Right renal pelvis (tissue), 4 donors: ENCODE measurements around the gene DAB1. TPM values are rescaled to one million over a fixed set of nuclear protein-coding genes. Genes with fewer than 3 reads are reported as not detected.

Experiments used
- DNase-seq, 4 donors: peaks; one replicate each; pipeline ENCODE4 v3.0.0-alpha.2; 2013; ENCODE audit warnings: low read depth in 4 of 4, low spot score in 3 of 4, missing footprints in 1 of 4
- polyA plus RNA-seq, 4 donors: library from polyadenylated mRNA; unstranded; fragments of 120-200 nt; gene quantifications; one replicate each; pipeline ENCODE4 v1.2.1, GENCODE V29; 2013; ENCODE audit not compliant: insufficient read length in 4 of 4

Gene DAB1
- polyA plus RNA-seq, 4 donors: 6.3 to 9.1 (median 7.4) TPM

DNA sequence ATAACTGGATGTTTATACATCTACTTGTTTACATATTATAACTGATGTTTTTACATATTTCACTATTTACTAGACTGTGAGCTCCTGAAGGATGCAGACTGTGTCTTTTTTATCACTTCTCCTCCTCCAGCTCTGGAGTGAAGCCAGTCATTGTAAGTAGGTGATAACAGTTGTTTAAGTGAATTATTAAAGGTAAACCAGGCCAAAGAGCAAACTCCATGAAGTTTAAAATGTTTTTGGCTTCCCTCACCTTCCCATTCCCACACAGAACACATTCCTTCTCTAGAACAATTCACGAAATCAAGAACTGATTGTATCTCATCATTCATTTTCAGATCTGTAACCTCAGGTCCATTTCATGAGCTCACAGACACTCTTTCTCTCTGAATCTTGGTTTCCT is 98.3 kb downstream of the DAB1 start:
- no peak for DNase-seq

DNA sequence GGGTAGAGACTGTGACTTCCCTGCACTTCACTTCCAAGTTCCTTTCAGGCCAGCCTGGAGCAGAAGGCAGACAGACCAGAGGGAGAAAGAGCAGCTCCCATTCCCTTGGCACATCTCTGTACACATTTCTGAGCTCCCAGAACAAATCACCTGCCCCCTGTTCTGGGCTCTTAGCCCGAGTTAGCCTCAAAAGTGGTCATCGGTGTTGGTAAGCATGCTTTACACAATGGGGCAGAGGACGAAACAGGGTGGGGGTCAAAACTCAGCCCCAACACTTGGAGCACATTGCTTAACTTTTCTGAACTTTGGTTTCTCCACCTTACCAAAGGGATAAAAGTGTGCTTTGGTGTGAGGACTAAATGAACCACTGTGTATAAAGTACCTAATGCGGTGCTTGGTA is 98.7 kb downstream of the DAB1 start:
- DNase-seq: no peak

DNA sequence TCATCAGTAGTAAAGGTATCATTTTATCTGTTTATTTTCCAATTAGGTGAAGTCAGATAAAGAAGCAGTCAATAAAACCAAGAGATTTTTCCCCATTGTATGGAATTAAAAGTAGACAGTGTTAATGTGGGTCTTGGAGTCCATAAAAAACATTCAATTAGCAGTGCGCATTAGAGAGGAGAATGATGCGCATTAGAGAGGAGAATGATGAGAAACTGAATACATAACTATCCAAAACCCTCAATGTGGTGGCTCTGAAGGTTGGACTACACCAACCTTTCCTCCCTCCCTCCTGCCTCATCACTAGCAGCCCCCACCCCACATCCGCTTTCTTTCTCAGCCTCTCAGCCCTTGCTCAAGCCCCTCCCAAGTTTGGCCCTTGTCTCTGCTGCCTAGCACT is 99.5 kb downstream of the DAB1 start:
- no peak for DNase-seq

DNA sequence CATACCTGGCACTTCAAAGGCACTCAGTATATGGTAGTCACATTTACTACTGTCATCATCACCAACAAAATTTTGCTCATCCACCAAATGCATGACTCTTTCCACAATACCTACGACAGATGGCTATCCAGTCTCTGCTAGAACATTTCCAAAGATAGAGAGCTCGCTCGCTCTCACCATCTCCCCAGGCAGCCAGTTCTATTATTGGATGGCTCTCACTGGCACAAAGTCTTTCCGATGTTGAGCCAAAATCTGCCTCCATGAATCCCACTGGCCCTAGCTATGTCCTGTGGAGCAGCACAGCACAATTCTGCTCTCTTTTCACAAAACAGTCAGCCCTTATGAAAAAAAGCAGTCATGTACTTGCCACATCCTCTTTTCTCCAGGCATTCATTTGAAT is 102.1 kb downstream of the DAB1 start:
- no peak for DNase-seq

DNA sequence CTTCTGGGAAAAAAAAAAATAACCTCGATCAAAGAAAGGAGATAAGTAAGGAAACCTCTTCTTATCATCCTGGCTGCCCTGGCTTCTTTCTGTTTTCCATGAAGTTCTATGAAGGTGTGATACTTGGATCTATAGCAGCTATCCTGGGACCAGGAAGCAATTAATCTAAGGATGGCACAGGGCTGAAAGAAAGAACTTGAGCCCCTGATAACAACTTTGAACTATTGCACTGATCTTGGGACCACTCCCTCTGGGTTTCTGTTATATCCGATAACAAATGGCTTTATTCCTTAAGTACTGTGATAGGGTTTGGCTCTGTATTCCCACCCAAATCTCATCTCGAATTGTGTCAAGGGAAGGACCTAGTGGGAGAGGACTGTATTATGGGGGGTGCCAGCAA is 104.1 kb downstream of the DAB1 start:
- DNase-seq: no peak

DNA sequence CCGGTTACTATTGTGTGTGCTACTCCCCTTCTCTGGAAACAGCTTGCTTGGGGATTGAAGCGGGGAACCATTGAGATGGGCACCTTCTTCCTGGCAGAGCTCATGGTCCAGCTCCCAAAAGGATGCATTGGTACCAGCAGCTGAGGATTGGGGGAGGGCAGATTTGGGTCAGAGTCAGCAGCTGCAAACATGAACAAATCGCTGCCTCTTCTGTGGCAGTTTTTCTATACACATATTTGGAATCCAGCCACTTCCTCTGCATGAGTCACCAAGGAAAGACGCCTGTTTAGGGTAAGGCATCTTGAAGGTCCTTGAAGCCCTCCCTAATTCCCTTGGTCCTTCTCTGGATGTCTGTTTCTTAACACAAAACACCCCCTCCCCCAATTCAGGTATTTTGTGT is 104.7 kb downstream of the DAB1 start:
- DNase-seq: no peak

DNA sequence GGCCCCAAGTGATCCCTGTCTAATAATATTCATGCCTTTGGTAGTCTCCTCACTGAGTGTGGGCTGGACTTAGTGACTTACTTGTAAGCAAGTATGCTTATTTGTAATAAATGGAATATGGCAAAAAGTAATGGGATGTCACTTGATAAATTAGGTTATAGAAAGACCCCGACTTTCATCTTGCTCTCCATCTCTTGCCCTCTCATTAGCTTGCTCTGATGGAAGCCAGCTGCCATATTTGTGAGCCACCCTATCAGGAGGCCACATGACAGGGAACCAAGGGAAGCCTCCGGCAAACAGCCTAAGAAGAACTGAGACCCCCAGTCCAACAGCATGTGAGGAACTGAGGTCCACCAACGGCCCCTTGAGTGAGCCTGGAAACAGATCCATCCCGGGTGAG is 107.0 kb downstream of the DAB1 start:
- DNase-seq: no peak

DNA sequence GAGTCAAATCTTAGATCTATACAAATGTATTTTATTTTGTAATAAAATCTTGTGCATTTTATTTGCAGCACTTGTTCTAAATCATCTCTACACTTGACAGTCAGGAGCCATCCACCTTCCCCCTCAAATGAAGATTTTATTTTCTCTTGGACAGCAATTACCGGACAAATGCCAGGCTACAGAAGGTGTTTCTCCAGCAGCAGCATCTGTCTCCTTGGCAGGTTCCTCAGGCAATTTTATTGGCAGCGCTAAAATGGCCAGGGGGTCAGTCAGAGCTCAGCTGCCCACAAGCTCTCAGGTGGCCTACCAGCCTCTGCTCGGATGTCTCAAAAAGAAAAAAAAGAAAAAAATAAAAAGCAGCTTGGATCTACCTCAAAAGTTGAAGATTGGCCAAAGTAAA is 107.6 kb downstream of the DAB1 start:
- no peak for DNase-seq

DNA sequence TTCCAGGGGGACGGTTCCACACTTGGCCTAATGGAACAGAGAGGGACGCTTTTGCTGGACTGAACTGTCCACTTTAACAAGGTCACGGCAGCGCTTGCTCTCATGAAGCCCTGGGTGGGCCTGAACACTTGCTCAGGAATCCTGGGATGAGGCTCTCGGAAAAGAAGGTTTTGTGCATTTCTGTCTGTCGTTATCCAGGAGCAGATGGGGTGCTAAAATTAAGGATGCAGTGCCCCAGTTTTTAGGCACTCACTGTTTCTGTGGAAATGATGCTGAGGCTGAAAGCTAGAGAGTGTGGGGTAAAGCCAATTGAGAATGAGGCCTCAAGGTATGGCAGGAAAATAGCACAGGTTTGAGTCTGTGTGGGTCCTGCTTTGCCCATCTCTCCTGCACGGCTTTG is 111.0 kb downstream of the DAB1 start:
- no peak for DNase-seq

DNA sequence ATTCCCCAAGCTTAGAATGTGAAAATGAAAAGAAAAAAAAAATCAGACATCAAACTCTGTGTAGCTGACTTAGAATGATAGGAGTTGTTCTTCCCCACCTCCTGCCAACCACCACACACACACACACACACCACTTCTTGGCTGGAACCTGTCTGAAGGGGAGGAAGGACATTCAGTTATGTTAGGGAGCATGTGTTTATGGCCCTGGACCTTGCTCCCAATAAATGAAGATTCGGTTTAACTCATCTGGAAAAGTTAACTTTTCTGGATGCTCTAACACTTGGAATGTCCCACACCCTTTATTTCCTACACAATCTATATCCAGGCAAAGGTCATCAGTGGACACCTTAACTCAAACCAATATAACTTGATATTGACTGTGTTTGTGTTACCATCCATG is 112.4 kb downstream of the DAB1 start:
- DNase-seq: no peak

DNA sequence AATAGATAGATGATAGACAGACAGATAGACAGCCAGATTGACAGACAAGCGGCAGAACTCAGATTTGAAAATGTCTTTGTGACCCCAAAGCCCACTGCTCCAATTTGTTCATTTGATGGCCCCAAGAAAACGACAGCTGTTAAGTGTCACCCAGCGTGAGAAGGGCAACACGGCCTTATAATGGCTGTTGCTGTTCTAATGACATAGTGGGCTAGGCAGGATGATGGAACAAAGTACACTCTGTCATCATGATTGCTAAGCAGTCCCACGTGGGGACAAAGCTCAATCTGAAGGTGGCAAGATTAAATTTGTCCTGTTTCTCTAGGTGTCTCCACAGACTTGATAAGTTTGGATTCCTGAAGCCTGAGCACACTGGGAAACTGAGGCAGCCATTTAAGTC is 112.9 kb downstream of the DAB1 start:
- no peak for DNase-seq

DNA sequence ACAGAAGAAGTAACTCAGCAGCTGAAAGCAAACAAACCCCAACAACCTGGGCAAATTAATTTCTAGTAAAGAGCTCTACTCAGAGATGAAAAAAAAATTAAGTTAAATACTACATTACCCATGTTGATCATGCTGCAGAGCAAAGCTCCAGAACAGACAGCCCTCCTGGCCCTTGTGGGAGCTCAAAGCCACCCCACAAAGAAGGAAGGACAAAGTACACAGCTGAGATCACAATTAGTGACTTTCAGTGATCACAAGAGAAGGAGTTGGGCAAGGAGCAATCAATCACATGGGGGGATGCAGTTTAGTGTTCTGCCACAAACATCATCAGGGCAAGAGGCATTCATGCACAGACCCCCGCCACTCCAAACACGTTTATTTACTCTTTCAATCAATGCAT is 114.2 kb downstream of the DAB1 start:
- DNase-seq: no peak

DNA sequence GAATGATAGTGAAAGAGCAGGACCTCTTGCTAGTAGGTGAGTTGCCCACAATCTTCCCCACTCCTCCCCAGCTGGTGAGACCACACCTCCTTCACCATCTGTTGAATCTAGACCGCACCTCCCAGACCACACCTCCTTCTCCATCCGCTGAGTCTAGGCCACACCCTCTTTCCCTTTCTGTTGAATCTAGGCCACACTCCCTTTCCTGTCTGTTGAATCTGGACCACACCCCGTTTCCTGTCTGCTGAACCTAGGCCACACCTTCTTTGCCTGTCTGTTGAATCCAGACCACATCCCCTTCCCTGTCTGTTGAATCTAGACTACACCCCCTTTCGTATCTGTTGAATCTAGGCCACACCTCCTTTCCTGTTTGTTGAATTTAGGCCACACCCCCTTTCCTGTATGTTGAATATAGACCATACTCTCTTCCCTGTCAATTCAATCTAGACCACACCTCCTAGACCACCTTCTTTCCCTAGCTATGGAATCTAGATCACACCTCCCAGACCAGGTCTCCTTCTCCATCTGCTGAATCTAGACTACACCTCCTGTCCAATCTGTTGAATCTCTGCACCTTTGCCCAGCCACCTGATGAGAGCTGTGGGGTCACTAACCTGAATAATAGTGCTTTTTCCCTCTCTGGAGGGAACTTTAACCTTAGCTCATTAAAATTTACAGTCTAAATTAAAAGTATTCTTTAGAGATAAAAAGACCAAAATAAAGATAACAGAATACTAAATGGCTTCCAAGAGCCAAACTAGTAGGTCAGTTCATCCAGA is 116.3 kb downstream of the DAB1 start:
- DNase-seq: no peak

DNA sequence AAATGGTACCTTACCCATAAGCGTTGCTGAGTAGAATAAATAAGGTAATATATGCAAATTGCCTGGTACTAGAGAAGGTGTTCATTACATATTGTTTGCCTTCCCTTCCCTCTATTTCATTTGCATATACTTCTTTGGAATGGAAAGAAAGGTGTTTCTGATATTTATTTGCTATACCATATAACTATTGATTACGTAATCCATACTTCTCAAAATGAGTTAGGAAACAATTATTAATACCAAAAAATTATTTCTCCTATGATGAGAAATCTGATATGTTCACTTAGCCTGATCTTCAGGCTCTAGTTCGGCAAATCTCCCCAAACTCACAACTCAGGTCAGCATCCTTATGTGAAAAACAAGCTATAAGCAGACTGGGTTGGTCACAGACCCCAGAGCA is 119.3 kb downstream of the DAB1 start:
- no peak for DNase-seq

DNA sequence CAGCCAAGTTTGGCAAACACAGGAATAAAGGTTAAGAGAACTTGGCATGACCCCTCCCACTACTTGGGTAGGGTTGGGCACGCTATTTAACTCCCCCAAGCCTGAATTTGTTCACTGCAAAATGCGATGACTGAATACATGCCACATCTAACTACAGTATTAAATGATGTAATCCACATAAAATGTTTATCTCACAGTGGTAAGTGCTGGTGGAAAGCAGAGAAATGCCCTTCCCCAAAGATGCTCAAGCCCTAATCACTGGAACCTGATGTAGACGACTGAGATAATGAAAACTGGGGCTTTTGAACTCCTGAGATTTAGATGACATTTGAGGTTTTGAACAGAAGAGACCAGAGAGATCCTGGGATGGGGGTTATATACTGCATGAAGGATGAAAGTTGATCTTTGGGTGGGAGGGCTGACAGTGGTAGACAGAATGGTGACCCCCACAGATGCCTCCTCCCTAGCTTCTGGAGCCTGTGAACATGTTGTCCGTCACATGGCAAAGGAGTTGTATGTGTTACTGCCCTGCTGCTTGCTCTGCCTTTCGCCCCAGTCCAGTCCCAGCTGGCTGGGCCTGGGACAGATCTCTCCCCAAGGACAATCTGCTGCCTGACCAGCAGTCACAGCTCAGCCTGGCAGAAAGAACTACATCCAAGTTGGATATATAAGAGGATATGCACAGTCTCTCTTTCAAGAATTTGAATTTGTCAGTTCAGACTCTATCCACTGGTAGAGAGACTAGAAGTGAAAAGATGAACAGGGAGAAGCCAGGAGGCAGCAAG is 120.9 kb downstream of the DAB1 start:
- DNase-seq: no peak

DNA sequence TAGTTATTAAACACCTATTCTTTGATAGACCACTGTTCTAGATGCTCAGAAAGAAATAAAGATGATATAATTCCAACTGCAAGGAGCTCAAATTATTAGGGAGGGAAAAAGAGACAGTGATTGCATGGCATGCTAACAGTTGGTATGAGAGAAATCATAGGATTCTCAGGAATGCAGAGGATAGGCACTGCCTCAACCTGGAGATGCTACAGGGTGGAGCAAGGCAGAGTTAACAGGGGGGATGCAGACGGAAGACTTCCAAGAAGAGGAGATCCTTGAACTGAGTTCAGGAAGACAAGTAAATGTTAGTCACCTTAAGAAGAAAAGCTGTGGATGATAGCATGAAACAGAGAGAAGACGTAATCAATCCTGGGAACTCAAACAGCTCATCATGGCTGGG is 123.7 kb downstream of the DAB1 start:
- no peak for DNase-seq

DNA sequence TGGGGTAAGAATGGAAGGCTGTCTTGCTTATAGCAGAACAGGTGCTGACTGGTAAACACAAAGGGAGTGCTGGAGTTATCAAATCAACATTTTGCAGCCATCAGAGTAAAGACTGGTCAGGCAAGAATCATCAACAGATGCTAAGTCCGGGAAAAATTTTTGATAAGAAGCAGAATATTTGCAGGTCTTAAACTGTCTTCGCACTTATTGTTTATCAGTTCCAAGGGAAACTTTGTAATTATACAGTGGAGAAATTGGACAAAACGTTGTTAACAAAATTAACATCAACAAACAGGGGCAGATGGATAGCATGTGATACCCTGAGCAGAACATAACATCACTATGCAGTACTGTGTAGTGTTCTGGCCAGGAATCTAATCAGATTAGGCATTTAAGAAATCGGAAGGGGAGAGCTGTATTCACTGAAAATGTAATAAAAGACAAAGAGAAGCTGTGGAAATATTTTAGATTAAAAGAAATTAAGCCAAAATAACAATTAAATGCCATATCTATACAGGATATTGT is 127.1 kb downstream of the DAB1 start:
- DNase-seq: no peak

DNA sequence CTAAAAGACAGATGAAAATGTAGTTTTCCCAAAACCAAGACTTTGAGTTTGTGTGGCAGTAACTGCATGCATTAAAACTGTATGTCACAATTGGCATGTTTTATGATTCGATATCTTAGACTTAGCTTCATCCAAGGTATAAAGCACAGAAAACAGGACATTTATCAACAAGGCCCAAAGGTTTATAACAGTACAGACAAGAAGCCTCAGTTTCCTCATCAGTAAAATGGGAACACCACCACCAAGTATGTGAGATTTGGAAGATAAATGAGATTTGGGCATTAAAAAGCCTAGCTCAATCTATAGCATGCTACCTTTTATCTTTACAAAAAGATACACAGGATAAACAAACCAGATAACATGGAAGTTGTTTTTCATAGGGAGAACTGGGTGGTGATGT is 128.5 kb downstream of the DAB1 start:
- DNase-seq: no peak

DNA sequence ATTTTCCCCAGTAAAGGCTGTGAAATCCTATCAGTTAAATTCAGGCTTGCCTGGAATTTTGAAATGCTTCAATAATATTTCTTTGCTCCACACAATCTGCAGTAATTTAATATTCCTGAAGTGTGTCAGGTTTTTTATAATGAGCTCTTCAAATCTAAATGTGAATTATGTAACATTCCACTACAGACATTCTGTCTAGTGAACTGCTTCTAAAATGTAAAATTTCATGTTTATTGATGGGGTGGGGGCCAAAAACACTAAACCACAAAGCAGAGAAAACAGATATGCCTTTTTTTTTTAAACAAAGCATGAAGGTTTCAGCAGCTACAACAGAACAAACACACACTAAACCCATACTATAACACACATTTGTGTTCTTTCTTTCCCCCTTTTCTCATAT is 129.7 kb downstream of the DAB1 start:
- no peak for DNase-seq

DNA sequence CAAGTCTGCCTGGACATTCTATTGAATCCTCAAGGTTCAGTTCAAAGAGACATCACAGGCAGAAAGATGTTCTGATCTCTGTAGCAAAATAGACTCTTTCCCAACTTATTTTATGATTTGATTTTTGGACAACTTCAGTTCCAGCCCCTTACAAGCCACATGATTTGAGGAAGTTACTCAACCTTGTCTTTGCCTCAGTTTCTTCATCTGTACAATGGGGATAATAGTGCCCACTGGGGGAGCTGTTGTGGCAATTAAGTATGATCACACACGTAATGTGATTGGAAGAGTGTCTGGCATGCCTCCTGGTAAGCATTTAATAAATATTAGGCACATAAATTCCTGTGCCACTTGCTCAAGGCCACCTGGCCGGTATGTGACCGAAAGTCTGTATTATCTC is 130.6 kb downstream of the DAB1 start:
- no peak for DNase-seq

DNA sequence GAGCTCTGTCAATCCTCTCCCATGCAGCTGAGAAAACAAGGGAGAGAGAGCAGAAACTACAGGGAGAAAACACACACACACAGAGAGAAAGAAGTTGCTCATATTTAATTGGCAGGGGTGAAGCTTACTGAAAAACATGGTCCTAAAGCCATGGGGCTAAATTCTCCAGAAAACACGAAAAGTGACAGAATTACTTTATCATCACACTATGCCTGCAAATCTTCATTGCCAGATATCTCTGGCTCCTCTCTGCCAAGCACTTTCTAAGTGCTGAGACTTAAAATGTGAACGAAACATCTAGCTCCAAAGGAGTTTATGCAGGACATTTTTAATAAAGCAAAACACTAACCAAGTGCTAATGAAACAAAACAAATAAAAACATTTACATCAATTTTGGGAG is 134.1 kb downstream of the DAB1 start:
- DNase-seq: no peak

DNA sequence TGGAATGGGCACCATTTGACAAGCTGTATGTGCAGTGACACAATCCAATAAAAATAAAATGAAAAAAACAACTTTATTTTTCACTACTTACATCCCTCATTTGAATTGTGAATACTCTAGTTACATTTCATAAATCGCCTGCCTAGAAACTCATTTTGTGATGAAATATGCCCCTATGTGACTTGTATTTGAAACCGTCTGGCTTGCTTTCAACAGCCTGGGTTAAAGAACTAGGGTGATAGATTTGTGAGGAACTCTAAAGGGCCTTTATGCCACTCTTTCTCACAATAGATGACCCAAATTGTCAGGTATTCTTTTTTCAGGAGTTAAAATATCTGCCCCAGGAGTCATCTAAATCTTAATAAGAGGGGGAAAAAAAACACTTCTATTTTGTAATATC is 137.9 kb downstream of the DAB1 start:
- no peak for DNase-seq
